GM04504 (cell line): ENCODE measurements around the gene SLC28A1.
"Not testable (repeated sequence)": the region's sequence is repeated elsewhere in the genome, so short reads cannot be mapped to it uniquely, and the experiment has no call there.

Experiments
- DNase-seq: peaks from one replicate; pipeline ENCODE4 v3.0.0-alpha.2; 2012; ENCODE audit warnings: low read depth

SLC28A1 gene

DNA sequence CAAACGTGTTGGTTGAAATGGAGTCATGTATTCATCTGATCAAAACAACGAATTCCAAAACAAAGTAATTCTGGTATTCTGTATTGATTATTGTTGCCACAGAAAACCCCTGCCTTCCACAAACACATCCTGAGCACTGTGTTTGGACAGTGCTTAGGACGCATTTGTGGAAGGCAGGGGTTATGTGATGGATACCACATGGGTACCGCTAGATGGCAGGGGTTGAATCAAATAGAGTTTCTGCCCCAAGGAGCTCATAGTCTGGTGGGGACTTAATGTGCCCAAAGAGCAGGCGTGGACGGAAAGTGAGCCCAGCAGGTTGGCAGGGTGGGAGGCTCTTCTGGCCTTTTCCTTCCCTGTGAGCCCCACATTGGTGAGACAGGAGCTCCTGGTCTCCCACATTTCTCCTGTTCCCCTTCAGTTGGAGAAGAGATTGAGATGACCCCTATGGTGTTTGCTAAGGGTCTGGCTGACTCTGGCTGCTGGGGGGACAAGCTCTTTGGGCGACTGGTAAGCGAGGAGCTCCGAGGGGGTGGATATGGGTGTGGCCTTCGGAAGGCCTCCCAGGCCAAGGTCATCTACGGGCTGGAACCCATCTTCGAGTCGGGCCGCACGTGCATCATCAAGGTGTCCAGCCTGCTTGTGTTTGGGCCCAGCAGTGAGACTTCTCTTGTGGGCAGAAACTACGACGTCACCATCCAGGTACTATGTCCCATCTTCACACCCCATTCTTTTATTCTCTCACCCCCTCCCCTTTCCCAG lies 22.1 kb upstream of the SLC28A1 start:
- no peak for DNase-seq

DNA sequence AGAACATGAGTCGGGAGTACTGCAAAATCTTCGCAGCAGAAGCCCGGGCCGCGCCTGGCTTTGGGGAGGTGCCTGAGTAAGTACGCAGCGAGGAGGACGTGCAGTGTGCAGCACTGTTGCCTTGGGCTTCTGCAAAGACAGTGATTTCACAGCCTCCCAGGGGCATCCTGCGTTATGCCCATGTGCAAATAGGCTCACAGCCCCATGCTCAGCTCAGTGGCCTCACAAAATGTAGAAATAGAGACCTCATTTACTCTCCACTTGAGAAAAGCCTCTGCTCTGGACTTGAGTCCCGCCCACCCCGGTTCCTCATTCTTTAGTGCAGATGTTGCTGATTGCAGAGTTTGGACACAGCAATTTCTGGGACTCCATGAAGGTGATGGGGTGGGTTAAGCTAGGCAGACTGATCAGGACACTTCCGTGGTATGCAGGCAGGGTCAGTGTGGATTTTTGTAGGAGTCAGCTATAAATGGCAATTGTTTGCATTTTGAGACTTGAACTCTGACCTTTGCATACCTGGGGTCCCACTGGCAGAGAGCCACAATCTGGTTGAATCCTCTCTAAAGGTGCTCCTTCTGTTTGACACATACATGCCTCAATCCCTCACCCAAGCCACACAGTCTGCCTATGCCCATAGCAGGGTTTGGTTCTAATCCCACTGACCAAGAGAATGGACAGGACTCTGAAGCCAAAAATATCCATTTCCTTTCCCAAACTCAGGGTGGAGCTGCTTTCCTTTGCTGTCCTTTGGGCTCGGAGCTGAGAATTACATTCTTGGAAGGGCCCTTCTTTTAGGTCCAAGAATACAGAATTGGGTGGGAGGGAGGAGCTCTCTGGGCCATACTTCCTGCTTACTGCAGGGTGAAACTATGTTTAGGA lies 20.7 kb upstream of the SLC28A1 start:
- DNase-seq, result peak; percentile 13

DNA sequence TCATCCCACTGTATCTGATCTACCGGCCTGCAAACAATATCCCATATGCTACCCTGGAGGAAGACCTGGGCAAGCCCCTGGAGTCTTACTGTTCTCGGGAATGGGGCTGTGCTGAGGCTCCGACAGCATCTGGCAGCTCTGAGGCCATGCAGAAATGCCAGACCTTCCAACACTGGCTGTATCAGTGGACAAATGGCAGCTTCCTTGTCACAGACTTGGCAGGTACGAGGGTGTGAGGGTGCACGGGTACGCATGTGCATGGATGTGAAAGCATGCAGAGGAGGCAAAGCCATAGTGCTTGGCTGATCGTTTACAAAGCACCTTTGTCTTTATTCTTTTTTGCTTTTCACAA lies 20.0 kb upstream of the SLC28A1 start:
- DNase-seq, result no peak

DNA sequence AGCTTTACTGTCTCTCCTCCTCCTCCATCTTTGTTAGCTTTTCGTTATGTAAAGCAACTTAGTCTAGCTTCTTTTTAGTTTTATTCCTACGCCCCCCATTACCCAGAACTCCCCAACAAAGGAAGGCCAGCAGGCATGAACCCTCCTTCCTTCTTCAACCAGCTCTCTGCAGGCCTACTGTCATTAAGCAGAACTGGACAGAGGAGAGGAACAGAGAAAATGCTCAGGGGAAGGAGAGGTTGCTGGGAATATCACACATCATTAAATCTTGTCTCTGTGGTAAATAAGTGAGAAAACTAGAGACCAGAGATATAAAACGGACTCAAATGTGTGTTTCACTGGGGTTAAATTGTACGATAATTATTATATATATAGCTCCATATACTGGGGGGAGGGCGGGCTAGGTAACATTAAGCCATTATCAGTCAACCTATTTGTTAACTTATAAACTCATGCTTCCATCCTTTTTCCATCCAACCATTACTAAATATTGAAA lies 19.3 kb upstream of the SLC28A1 start:
- no peak for DNase-seq

DNA sequence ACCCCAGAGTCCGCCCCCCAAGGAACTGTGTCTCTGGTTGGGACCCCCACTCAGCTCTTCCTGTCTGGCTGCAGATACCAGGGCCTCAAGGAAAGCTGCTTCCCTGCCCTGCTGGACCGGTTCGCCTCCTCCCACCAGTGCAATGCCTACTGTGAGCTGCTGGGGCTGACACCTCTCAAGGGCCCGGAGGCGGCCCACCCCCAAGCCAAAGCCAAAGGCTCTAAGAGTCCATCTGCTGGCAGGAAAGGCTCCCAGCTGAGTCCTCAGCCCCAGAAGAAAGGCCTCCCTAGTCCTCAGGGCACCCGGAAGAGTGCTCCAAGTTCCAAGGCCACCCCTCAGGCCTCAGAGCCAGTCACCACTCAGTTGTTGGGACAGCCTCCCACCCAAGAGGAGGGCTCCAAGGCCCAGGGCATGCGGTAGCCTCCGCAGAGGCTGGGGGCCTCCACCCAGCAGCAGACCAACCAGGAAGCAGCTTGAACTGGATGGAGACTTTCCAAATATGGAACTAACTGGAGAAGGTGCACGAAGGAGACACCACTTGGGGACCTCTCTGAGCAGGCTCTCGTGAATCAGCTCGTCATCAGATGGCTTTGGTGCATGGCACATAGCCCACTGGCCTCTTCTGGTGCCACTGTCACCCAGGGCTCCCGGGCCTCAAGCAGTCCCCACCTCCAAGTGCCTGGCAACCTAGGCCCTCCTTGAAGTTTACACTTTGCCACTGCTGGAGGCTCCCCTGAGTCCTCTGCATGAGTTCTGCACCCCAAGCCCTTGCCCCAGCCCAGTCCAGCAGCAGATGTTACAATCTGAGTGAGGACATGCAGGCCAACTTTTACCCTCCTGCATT lies 16.2 kb upstream of the SLC28A1 start:
- no peak for DNase-seq

DNA sequence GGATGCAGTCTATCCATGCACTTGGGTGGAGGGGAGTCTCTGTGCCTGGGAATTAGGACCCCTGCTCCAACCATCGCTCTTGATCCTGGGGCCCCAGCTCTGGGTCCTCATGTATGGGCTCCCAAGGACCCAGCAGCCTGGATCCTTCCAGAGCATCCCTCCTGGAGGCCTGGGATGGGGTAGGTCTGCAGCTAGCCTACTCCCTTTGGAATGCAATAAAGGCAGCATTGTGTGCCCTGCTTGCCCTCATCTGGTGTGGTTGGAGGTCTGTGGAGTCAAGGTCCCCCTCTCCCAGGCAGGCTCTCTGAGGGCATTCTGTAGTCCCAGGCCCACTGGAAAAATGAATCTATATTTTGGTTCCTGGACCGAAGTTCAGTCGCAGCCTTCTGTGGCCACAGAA lies 15.0 kb upstream of the SLC28A1 start:
- no peak for DNase-seq

DNA sequence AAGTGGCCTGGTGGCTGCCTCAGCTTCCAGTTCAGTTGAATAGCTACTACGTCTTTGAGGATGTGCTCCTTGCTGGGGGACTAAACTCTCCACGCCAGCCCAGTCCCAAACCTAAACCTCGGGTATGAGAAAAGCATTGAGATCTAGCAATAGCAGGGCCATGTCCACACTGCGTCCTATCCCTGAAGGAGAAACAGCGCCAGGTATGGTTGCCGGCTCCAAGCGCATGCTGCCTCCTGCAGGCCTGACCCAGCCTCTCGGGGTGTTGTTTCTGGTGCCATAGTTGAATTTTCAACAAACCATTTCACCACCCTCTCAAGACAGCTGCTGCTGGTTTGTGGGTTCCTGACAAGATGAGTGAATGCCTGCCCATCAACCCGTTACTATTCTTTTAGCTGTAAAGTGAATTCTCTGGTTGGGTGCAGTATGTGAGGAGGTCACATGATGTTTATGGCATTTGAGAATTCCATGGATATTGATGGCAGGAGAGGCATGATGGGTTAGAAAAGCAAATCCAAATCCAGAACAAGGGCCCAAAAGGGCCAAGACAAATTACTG lies 13.0 kb upstream of the SLC28A1 start:
- DNase-seq, result no peak

DNA sequence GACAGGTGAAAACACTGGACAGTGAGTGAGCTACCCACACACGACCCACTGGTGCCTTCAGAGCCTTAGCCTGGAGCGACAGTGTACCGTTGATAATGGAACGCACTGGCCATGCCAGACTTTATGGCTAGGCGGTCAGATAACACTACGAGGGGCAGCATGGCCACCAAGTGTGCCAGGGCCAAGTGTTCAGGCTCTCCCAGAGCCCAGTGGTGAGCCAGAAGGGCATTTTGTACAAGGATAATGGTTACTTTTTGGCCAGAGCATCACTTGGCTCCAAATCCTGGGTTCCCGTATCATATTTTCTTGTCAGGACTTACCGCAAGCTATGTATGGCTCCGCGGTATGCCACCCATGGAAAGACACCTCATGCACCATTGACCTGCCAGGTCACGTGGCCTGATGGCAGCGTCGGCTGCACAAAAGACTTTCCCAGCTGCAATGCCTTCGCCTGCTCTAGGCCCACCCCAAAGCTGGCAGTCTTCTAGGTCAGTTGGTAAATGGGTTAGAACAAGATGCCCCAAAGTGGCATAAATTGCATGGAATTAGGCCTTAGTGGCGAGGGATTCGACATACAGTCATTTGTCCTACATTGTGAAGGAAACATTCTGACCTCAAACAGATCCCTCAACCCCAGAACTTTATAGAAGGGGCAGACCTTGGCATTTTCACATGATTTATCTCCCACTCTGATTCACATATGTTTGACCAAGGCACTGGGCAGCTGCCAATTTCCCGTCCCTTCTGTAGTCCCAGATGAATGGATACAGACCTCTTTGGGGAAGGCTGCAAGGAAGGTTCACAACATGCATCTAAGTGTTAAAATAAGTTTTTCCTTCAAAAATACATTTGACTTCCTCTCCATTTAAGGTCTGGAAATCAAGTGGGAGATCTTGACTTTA lies 12.2 kb upstream of the SLC28A1 start:
- no peak for DNase-seq

DNA sequence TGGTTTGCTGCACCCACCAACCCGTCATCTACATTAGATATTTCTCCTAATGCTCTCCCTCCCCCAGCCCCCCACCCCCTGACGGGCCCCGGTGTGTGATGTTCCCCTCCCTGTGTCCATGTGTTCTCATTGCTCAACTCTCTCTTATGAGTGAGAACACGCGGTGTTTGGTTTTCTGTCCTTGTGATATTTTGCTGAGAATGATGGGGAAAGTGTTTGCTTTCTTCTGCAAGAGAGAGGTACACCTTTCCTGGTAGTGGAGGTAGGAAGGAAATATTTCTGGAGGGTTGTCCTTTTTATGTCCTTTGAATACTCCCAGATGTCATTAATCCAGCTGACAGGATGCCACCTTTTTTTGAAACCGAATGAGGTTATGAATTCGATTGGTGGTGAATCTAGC lies 10.5 kb upstream of the SLC28A1 start:
- no peak for DNase-seq

DNA sequence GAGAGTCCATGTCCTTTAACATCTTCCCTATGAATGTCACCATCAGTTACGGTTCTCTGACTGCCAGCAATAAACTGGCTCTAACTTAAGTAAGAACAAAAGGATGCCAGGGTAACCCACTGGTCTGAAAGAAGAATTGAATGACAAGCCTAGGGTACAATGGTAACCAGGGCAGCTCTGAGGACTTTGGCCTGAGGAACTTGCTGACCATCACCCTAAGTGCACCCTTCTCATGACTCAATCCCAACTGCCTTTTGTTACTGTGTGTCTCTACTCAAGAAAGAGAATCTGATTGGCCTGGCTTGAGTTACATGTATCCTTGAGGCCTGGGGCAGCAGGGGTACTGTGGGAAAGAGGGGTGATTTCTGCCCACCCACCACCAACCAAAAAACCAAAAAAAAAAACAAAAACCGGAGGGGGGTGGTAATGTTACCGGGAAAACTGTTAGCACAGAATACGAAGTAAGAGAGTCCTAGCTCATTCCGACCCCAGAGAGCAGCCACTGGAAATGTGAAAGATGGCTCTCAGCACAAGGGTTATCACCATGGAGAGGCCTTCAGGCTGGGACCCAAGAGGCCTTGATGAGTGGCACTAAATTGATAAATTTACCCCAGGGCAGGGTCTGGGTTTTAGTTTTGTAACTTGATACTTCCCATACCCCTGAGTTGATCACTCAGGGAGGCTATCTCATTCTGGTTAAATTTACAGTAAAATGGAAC lies 9.3 kb upstream of the SLC28A1 start:
- no peak for DNase-seq

DNA sequence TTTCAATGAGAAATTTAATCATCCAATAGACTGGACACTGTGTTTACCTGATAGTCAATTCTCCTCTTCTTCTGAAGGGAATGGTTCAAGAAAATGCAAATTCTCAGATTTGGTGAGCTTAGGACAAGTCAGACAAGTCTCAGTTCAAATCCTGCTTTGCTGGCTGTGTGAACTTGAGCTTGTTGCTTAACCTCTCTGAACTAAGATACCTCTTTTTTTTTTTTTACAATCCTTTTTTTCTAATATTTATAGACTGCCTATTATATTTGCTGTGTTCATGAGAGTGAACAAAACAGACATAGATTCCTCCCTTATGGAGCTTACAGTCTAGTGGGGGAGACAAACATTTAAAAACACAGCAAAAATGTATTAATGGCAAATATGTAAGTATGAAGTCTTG lies 8.2 kb upstream of the SLC28A1 start:
- DNase-seq, result no peak

DNA sequence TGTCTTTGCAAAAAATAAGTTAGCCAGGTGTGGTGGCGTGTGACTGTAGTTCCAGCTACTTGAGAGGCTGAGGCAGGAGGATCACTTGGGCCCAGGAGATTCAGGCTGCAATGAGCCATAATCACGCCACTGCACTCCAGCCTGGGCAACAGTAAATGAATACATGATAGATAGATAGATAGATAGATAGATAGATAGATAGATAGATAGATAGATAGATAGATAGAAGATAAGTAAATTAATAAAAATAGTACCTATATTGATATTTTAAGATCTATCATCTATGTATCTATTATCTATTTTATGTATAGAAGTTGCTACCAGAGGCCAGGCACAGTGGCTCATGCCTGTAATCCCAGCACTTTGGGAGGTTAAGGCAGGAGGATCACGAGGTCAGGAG lies 6.8 kb upstream of the SLC28A1 start:
- DNase-seq, result not testable (repeated sequence)

DNA sequence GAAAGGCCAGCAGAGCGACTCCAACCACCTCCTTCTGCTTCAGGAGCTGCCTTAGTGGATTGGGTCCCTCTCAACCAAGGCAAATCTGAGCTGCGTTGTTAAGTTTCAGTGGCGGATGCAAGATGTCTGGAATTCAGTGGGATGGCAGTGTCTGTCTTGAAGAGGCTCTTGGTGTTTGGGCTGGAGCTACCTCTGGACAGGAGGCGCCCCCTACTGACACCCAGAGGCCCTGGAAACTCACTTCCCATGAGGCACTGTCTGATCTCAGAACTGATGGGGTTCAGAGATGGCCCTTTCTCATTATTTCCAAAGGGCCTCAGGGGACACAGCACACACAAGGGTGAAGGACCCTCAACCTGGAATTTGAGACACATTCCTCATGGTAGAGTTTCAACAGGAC lies 6.0 kb upstream of the SLC28A1 start:
- DNase-seq, result peak; percentile 14

DNA sequence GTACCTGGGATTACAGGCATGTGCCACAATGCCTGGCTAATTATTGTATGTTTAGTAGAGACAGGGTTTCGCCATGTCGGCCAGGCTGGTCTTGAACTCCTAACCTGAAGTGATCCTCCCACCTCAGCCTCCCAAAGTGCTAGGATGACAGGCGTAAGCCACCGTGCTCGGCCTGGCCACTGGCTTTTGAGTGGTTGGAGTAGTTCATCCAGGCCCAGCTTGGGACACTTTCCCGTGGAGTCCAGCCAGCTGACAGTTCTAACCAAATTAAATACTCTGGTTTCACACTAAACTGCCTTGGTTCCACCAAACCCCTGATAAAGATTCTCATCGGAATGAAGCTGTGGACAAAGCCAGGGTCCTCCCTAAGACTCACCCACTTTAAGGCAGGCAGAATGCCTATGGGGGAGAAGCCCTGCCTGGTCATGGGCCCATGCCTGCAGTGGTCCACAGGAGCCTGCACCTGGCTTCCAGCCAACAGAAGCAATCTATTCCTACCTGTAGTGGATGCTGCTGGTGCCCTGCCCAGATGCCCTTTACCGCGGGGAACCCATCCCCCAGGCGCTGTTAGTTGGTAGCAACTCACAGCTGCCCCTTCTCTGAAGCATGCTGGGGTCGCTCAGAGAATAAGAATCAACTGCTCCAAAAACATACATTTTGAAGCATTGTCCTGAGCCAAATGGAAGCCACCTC lies 5.2 kb upstream of the SLC28A1 start:
- DNase-seq, result no peak

DNA sequence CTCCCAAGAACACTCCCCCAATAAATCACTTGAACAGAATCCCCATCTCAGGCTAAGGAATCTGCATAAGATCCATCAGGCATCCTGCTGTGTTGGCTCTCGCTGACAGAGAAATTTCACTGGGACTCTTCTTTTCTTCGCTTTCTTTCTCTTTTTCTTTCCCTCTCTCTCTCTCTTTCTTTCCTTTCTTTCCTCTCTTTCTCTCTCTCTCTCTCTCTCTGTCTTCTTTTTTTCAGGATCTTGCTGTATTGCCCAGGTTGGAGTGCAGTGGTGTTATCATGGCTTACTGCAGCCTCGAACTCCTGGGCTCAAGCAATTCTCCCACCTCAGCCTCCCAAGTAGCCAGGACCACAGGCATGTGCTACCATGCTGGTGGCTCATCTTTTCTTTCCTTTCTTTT lies 4.5 kb upstream of the SLC28A1 start:
- no peak for DNase-seq

DNA sequence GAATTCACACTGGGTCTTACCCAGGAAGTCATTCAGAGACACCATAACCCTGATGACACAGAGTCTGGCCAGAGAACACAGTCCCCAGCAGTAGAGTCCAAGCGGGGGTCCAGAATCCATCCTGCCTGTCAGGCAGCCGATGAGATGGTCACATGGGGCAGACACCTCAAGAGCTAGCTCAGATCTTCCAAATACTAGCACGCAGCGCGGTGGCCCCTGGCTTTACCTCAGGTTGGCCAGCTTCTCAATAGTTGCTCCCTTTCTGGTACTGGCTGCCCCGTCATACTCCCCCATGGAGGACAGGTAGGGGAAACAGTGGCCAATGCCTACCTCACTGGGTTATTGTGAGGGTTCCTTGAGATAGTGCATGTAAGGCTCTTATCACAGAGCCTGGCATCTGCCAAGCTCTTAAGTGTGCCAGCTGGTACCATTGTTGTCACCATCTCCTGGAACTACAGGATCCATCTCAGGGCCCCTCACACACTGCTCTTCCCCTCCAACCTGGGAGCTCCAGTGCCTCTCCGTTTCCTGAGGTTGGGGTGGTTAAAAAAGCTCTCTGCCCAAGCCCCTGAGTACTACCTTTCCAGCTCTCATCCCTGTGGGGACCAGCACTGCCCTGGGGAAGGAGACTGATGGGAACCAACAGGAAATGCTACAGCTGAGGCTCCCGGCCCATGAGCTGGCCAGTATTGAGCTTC lies 3.5 kb upstream of the SLC28A1 start:
- DNase-seq, result no peak

DNA sequence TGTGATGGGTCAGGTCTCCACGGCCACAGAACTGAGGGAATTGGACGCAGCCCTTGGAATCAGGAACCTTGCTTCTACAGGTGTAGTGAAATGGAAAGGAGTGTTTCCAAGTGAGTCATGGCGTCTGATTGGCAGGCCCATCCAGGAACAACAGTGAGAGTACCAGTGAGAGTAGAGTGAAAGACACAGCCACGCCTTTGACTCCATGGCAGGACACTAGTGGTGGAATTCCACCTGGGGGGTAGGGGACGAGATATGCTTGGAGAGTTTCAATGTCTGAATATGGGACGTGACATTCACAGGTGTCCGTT lies 3.0 kb upstream of the SLC28A1 start:
- DNase-seq, result no peak

DNA sequence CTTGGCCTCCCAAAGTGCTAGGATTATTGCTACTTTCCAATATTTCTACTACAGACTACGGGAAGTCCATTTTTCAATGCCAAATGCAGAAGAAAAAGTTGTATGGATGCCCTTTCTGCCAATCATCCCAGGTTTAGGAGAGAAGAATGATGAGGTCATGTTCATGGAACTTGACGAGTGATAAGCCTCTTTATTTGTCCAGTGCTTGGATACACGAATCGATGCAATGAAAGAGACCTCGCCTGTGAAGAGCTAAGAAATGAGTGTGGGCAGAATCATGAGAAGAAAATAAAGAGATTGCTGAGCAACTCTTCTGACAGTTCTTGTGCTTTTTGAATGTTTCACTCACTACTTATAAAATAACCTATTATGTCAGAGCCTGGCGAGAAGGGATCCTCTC lies 996 bp upstream of the SLC28A1 start:
- no peak for DNase-seq

DNA sequence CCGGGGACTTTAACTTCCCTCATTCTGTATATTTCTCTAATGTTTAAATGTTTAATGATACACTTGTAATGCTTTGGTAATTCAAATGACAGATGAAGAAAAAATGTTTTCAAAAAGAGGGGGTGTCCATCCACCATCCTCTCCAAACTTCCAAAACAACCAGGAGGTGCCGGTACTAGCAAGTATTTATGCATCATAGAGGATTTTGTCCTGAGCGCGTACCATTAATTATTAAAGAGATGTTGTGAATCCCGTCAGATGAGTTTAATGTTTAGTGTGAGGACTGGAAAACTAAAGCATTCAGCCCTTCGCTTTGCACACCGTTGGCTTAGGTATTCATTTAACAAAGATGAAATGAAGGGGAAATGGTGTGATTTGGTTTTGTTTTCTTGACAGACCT lies 1.3 kb downstream of the SLC28A1 start:
- DNase-seq, result no peak
